HG03095 (cell line): ENCODE data around the gene STAC2.

ENCODE experiments used
- ATAC-seq: cut with Tn5 transposase; IDR thresholded peaks from one replicate; pipeline ENCODE4 v1.9.1; 2021; ENCODE audit warnings: moderate library complexity; ENCODE audit not compliant: unreplicated experiment

The STAC2 gene

GRCh38 chr17:39165841-39166349 is 59.9 kb downstream of the STAC2 start, which contains the start of gene ARL5C:
Gene ARL5C, minus strand, starts transcription at chr17:39166161. Its CDS starts 401 bp downstream, at chr17:39165760.
- ATAC-seq: no peak

GRCh38 chr17:39165178-39165840 is 60.4 kb downstream of the STAC2 start:
- no peak for ATAC-seq

GRCh38 chr17:39164675-39165143 is 61.0 kb downstream of the STAC2 start:
- ATAC-seq: peak; percentile 74

GRCh38 chr17:39161962-39162361 is 63.8 kb downstream of the STAC2 start:
- no peak for ATAC-seq
